IMR-90 (cell line): Measurements from ENCODE around the gene SAMD9. TPM values are rescaled to one million over a fixed set of nuclear protein-coding genes. Genes with fewer than 3 reads are reported as not detected.

Experiments
- ATAC-seq: fragments of 200-7000 bp; cut with Tn5 transposase; 2 replicates; pipeline ENCODE4 v1.9.1; 2020; ENCODE audit warnings: low read depth, mild to moderate bottlenecking, moderate library complexity
- BruUV-seq: library from RNA; stranded (reverse); fragments of 400-500 nt; replicated peaks from 2 replicates; lab custom pipeline; 2021; lab: Mats Ljungman, UMichigan
- CTCF ChIA-PET: fragments of 300-600 bp; formaldehyde crosslinking; extraction: SDS; loops from one replicate; lab custom pipeline; 2021; ENCODE audit warnings: antibody characterized with exemption; lab: Yijun Ruan, JAX
- POLR2A ChIA-PET: fragments of 300-600 bp; sonication (Branson Sonifier 250); formaldehyde crosslinking; loops from one replicate; lab custom pipeline; 2022; ENCODE audit warnings: antibody characterized with exemption; ENCODE audit not compliant: unreplicated experiment; lab: Charles Lee
- DNase-seq: peaks from one replicate; pipeline ENCODE4 v3.0.0; 2013
- H2AFZ ChIP-seq: replicated peaks from 2 replicates; pipeline ENCODE3; 2013; ENCODE audit warnings: low read length, mild to moderate bottlenecking; ENCODE audit not compliant: poor library complexity
- H2AK5ac ChIP-seq: 2 replicates; pipeline ENCODE4 v1.6.1; 2013; ENCODE audit warnings: low read depth, low read length, inconsistent platforms
- H2AK9ac ChIP-seq: replicated peaks from 2 replicates; pipeline ENCODE3; 2013; ENCODE audit warnings: mild to moderate bottlenecking, low read depth, low read length, moderate library complexity; ENCODE audit not compliant: poor library complexity
- H2BK120ac ChIP-seq: 2 replicates; pipeline ENCODE4 v1.6.1; 2013; ENCODE audit warnings: low read depth, low read length, inconsistent platforms
- H2BK15ac ChIP-seq: 3 replicates; pipeline ENCODE4 v1.6.1; 2013; ENCODE audit warnings: low read depth, low read length, inconsistent platforms
- H2BK20ac ChIP-seq: 2 replicates; pipeline ENCODE4 v1.6.1; 2013; ENCODE audit warnings: low read depth, mild to moderate bottlenecking, inconsistent platforms, low read length, moderate library complexity
- H2BK5ac ChIP-seq: 2 replicates; pipeline ENCODE4 v1.6.1; 2013; ENCODE audit warnings: mild to moderate bottlenecking, low read depth, low read length, inconsistent platforms; ENCODE audit not compliant: poor library complexity, severe bottlenecking
- H3K14ac ChIP-seq: replicated peaks from 2 replicates; pipeline ENCODE4 v1.6.1; 2013; ENCODE audit warnings: low read depth, low read length, inconsistent platforms
- H3K18ac ChIP-seq: 2 replicates; pipeline ENCODE4 v1.6.1; 2013; ENCODE audit warnings: low read depth, low read length, control low read depth
- H3K23ac ChIP-seq: 2 replicates; pipeline ENCODE4 v1.6.1; 2013; ENCODE audit warnings: low read depth, low read length, inconsistent platforms
- H3K27ac ChIP-seq: 2 replicates; pipeline ENCODE4 v1.5.1; 2013; ENCODE audit warnings: mild to moderate bottlenecking, control low read depth, low read length; ENCODE audit not compliant: insufficient read depth
- H3K27me3 ChIP-seq: 2 replicates; pipeline ENCODE4 v1.6.1; 2013; ENCODE audit warnings: low read length; ENCODE audit not compliant: control insufficient read depth, insufficient read depth
- H3K36me3 ChIP-seq: 2 replicates; pipeline ENCODE4 v1.6.1; 2013; ENCODE audit warnings: low read length, mixed read lengths; ENCODE audit not compliant: control insufficient read depth, insufficient read depth
- H3K4ac ChIP-seq: 2 replicates; pipeline ENCODE4 v1.6.1; 2013; ENCODE audit warnings: low read depth, low read length, inconsistent platforms
- H3K4me1 ChIP-seq: 2 replicates; pipeline ENCODE4 v1.6.1; 2013; ENCODE audit warnings: low read length, mixed read lengths; ENCODE audit not compliant: control insufficient read depth, insufficient read depth
- H3K4me2 ChIP-seq: 2 replicates; pipeline ENCODE4 v1.6.1; 2013; ENCODE audit warnings: low read depth, mild to moderate bottlenecking, control low read depth, low read length, moderate library complexity
- H3K4me3 ChIP-seq: 2 replicates; pipeline ENCODE4 v1.5.1; 2013; ENCODE audit warnings: low read depth, mild to moderate bottlenecking, control low read depth, low read length, moderate library complexity; ENCODE audit not compliant: insufficient read depth
- H3K56ac ChIP-seq: 2 replicates; pipeline ENCODE4 v1.6.1; 2013; ENCODE audit warnings: low read length, inconsistent platforms; ENCODE audit not compliant: insufficient read depth; ENCODE audit errors: extremely low read depth
- H3K79me1 ChIP-seq, 2 experiments: 2 replicates each; pipeline ENCODE4 v1.6.1; 2013; ENCODE audit warnings: low read length in 2 of 2, inconsistent platforms in 1 of 2, low read depth in 1 of 2
- H3K9ac ChIP-seq: 2 replicates; pipeline ENCODE4 v1.6.1; 2013; ENCODE audit warnings: low read depth, low read length, control low read depth
- H3K9me1 ChIP-seq: 2 replicates; pipeline ENCODE4 v1.6.1; 2013; ENCODE audit warnings: low read length, inconsistent platforms; ENCODE audit not compliant: insufficient read depth
- H3K9me3 ChIP-seq: 2 replicates; pipeline ENCODE4 v1.6.1; 2013; ENCODE audit warnings: low read length; ENCODE audit not compliant: control insufficient read depth, insufficient read depth
- H4K20me1 ChIP-seq: 2 replicates; pipeline ENCODE4 v1.6.1; 2013; ENCODE audit warnings: low read length, inconsistent platforms; ENCODE audit not compliant: insufficient read depth
- H4K5ac ChIP-seq: 2 replicates; pipeline ENCODE4 v1.6.1; 2013; ENCODE audit warnings: mild to moderate bottlenecking, low read depth, low read length, control low read depth
- H4K8ac ChIP-seq, 2 experiments: 2 replicates each; pipeline ENCODE4 v1.6.1; 2013; ENCODE audit warnings: low read depth in 2 of 2, low read length in 2 of 2, control low read depth in 1 of 2, inconsistent platforms in 1 of 2
- H4K91ac ChIP-seq: 2 replicates; pipeline ENCODE4 v1.6.1; 2013; ENCODE audit warnings: low read depth, low read length, inconsistent platforms; ENCODE audit not compliant: insufficient read depth
- FOS ChIP-seq: fragments of 150-350 bp; IDR thresholded peaks from 2 replicates; pipeline ENCODE4 v1.6.1; 2016; ENCODE audit warnings: low read depth, low read length
- MAFK ChIP-seq: IDR thresholded peaks from 2 replicates; pipeline ENCODE4 v1.6.1; 2012; ENCODE audit warnings: low read depth, low read length, improper control_type of control experiment
- MAZ ChIP-seq: IDR thresholded peaks from 2 replicates; pipeline ENCODE4 v1.6.1; 2012; ENCODE audit warnings: low read depth, mild to moderate bottlenecking, low read length, improper control_type of control experiment, moderate library complexity, borderline replicate concordance
- POLR2A ChIP-seq: IDR thresholded peaks from 2 replicates; pipeline ENCODE4 v1.6.1; 2012; ENCODE audit warnings: mild to moderate bottlenecking, low read depth, low read length
- RAD21 ChIP-seq: IDR thresholded peaks from 2 replicates; pipeline ENCODE4 v1.6.1; 2012; ENCODE audit warnings: low read length, improper control_type of control experiment
- WGBS, 2 experiments: methylation state at CpG; one replicate each; pipeline versions ENCODE4 v1.1.5 to v1.1.7; 2013; ENCODE audit warnings: missing lambda C conversion rate in 2 of 2; ENCODE audit not compliant: insufficient read length in 1 of 2; ENCODE audit errors: extremely low coverage in 2 of 2; 5-methylcytosine and 5-hydroxymethylcytosine counted together
- dilution Hi-C: fragments of 300-500 bp; cut with HindIII; formaldehyde crosslinking; loops from one replicate; pipeline ENCODE4 v1.14.3; 2018; ENCODE audit warnings: low sequenced_read_pairs; ENCODE audit not compliant: unreplicated experiment
- in situ Hi-C: fragments of 300-500 bp; cut with MboI; formaldehyde crosslinking; loops from 3 replicates; pipeline ENCODE4 v1.14.3; 2019; ENCODE audit warnings: low sequenced_read_pairs, inconsistent platforms, mixed read lengths
- intact Hi-C: fragments of 100-400 bp; cut with micrococcal nuclease; formaldehyde crosslinking; loops from 2 replicates; pipeline ENCODE4 v1.10.0; 2022
- polyA plus RNA-seq, 3 experiments: library from polyadenylated mRNA; depleted of rRNA; stranded (reverse); fragments of >200 nt; gene quantifications; 2 replicates each; pipeline ENCODE4 v1.2.3, GENCODE V29; 2012; ENCODE audit warnings: low replicate concordance in 1 of 3
- total RNA-seq: library from RNA; depleted of rRNA; stranded (reverse); fragments of >200 nt; gene quantifications from 2 replicates; pipeline ENCODE4 v1.2.3, GENCODE V29; 2012

Gene SAMD9
- total and polyA plus RNA-seq, 2 of the 4 experiments (the other 2 are of a cell fraction): 1.9 to 9.5 TPM

- no peak for TF ChIP-seq MAZ
- TF ChIP-seq MAFK: peak; percentile 40; the same call in 1 of the 2 replicates
- peak; percentile 43; the same call in 1 of the 2 replicates for TF ChIP-seq FOS
- TF ChIP-seq RAD21: no peak
- TF ChIP-seq POLR2A: no peak
- intact Hi-C loops (no loop called here), in situ Hi-C loops (no loop called here), dilution Hi-C loops (no loop called here)
- no peaks in the 10 kb centered on the region for H3K27me3 ChIP-seq
- H3K4me2 ChIP-seq: peak overlapping the region; percentile 27; the same call in 1 of the 2 replicates
- H4K20me1 ChIP-seq: no peaks in the 10 kb centered on the region
- 0 out of 2 replicates have a peak overlapping the region, but pooled peaks have one; percentile 36 for H3K14ac ChIP-seq
- H2BK15ac ChIP-seq: peak overlapping the region; percentile 41; the same call in 1 of the 3 replicates
- peak overlapping the region; percentile 29; the same call in 1 of the 2 replicates for H3K4ac ChIP-seq
- H3K79me1 ChIP-seq: 0 out of 4 replicates have a peak, but pooled peaks cover 0 to 5% of the 10 kb centered on the region in 2 experiments
- no peaks in the 10 kb centered on the region for H3K9me1 ChIP-seq
- no peak overlapping the region for H3K23ac ChIP-seq
- no peak overlapping the region; the same call in 1 of the 2 replicates for H3K56ac ChIP-seq
- no peak overlapping the region for H2BK5ac ChIP-seq
- H4K5ac ChIP-seq: peak overlapping the region; percentile 78; the same call in 1 of the 2 replicates
- peak; percentile 75 for ATAC-seq
- no peak overlapping the region for H2AK9ac ChIP-seq
- peak; percentile 73 for DNase-seq
- peak overlapping the region in 1 of 2 experiments; percentile 61; a peak in 1 of 4 replicates for H4K8ac ChIP-seq
- H3K4me1 ChIP-seq: peaks cover 7% of the 10 kb centered on the region; the same call in 1 of the 2 replicates
- 0 out of 2 replicates have a peak overlapping the region, but pooled peaks have one; percentile 16 for H4K91ac ChIP-seq
- no peaks in the 10 kb centered on the region for H3K9me3 ChIP-seq
- no CpG with 5 or more reads among the region's 1 CpG for WGBS, 2 experiments
- peak overlapping the region; percentile 80; the same call in 1 of the 2 replicates for H3K18ac ChIP-seq
- no peak overlapping the region for H3K27ac ChIP-seq
- H3K36me3 ChIP-seq: no peaks in the 10 kb centered on the region
- H3K9ac ChIP-seq: no peak overlapping the region
- peak overlapping the region; percentile 76 for H2AFZ ChIP-seq
- BruUV-seq: no TSS peak
- no peak overlapping the region for H3K4me3 ChIP-seq
- H2BK120ac ChIP-seq: peak overlapping the region; percentile 78; the same call in 1 of the 2 replicates
- CTCF ChIA-PET: interaction anchor here (0.6 kb wide), 1 partner anchor 55 kb away, joined by 5 read pairs; no protein-coding TSS in a partner anchor
- H2AK5ac ChIP-seq: 0 out of 2 replicates have a peak overlapping the region, but pooled peaks have one; percentile 26
- no peak overlapping the region for H2BK20ac ChIP-seq
- POLR2A ChIA-PET: no interaction called here
Measured at GRCh38 chr7:93150200-93150835, 32.5 kb upstream of the SAMD9 start.
